Measurements from ENCODE around the gene SPNS2.
A peak's percentile ranks its signal among the peaks of the same experiment; 100 is the strongest.

The SPNS2 gene

GRCh38 chr17:4479340-4479981 is 19.2 kb upstream of the SPNS2 start:
- Histone ChIP-seq H3K27me3 (ENCODE audit: insufficient read depth, low read depth, severe bottlenecking) (no peaks in the 10 kb centered on the region), H3K4me3 (ENCODE audit: low read depth, low read length) (no peak overlapping the region), H3K9me3 (ENCODE audit: severe bottlenecking) (peaks cover 2% of the 10 kb centered on the region), H3K36me3 (no peaks in the 10 kb centered on the region), H3K27ac (no peak overlapping the region)
- DNase-seq, result no peak
- no peak for TF ChIP-seq CTCF (IDR thresholded peaks at IDR 0.05; ENCODE audit: low read depth, low read length)

GRCh38 chr17:4479982-4480751 is 18.5 kb upstream of the SPNS2 start:
- Histone ChIP-seq H3K27ac (no peak overlapping the region), H3K36me3 (no peaks in the 10 kb centered on the region), H3K9me3 (ENCODE audit: severe bottlenecking) (peaks cover 2% of the 10 kb centered on the region), H3K27me3 (ENCODE audit: insufficient read depth, low read depth, severe bottlenecking) (no peaks in the 10 kb centered on the region), H3K4me3 (ENCODE audit: low read depth, low read length) (no peak overlapping the region)
- TF ChIP-seq CTCF (IDR thresholded peaks at IDR 0.05; ENCODE audit: low read depth, low read length), result no peak
- no peak for DNase-seq

- Histone ChIP-seq H3K4me3 (ENCODE audit: low read depth, low read length) (no peak overlapping the region), H3K27me3 (ENCODE audit: insufficient read depth, low read depth, severe bottlenecking) (no peaks in the 10 kb centered on the region), H3K9me3 (ENCODE audit: severe bottlenecking) (peaks cover under 1% of the 10 kb centered on the region), H3K27ac (peak overlapping the region; percentile 42; the same call in 1 of the 2 replicates), H3K36me3 (no peaks in the 10 kb centered on the region)
- no peak for DNase-seq
- no peak for TF ChIP-seq CTCF (IDR thresholded peaks at IDR 0.05; ENCODE audit: low read depth, low read length)
These were observed 17.5 kb upstream of the SPNS2 start for GRCh38 chr17:4480929-4481898.

GRCh38 chr17:4482338-4483011 is 16.2 kb upstream of the SPNS2 start:
- no peak overlapping the region for H3K27ac ChIP-seq
- no peak overlapping the region for H3K4me3 ChIP-seq (ENCODE audit: low read depth, low read length)
- no peak for DNase-seq
- H3K9me3 ChIP-seq (ENCODE audit: severe bottlenecking), result no peaks in the 10 kb centered on the region
- H3K36me3 ChIP-seq, result no peaks in the 10 kb centered on the region
- no peak for TF ChIP-seq CTCF (IDR thresholded peaks at IDR 0.05; ENCODE audit: low read depth, low read length)
- no peaks in the 10 kb centered on the region for H3K27me3 ChIP-seq (ENCODE audit: insufficient read depth, low read depth, severe bottlenecking)

GRCh38 chr17:4483012-4483840 is 15.5 kb upstream of the SPNS2 start:
- Histone ChIP-seq H3K9me3 (ENCODE audit: severe bottlenecking) (no peaks in the 10 kb centered on the region), H3K36me3 (no peaks in the 10 kb centered on the region), H3K27me3 (ENCODE audit: insufficient read depth, low read depth, severe bottlenecking) (no peaks in the 10 kb centered on the region), H3K27ac (peak overlapping the region; percentile 57), H3K4me3 (ENCODE audit: low read depth, low read length) (no peak overlapping the region)
- TF ChIP-seq CTCF (IDR thresholded peaks at IDR 0.05; ENCODE audit: low read depth, low read length), result no peak
- no peak for DNase-seq
